Esophagus muscularis mucosa (tissue), 4 donors: ENCODE results near the gene SH3BP4.

ENCODE experiments used
- EP300 ChIP-seq: sonication (generic); formaldehyde crosslinking; IDR thresholded peaks from one replicate; pipeline ENCODE4 v1.6.1; 2017; ENCODE audit warnings: antibody characterized with exemption
- POLR2A ChIP-seq: fragments of 450-650 bp; IDR thresholded peaks from one replicate; pipeline ENCODE4 v1.6.1; 2017; ENCODE audit warnings: antibody characterized with exemption, moderate library complexity, mild to moderate bottlenecking, low read depth
- POLR2AphosphoS5 ChIP-seq, 2 donors: sonication (generic); formaldehyde crosslinking; IDR thresholded peaks; one replicate each; pipeline ENCODE4 v1.6.1; 2017; ENCODE audit warnings: antibody characterized with exemption in 2 of 2
- TF ChIP-seq, protein P1 (sequence below), 3 experiments: fragments of 200-600 bp in 2 of 3; fragments of 450-650 bp in 1 of 3; sonication (generic) in 2 of 3; IDR thresholded peaks; one replicate each; pipeline ENCODE4 v1.5.1; 2017 to 2019; ENCODE audit warnings: antibody characterized with exemption in 3 of 3, mild to moderate bottlenecking in 2 of 3, moderate library complexity in 1 of 3

DNA sequence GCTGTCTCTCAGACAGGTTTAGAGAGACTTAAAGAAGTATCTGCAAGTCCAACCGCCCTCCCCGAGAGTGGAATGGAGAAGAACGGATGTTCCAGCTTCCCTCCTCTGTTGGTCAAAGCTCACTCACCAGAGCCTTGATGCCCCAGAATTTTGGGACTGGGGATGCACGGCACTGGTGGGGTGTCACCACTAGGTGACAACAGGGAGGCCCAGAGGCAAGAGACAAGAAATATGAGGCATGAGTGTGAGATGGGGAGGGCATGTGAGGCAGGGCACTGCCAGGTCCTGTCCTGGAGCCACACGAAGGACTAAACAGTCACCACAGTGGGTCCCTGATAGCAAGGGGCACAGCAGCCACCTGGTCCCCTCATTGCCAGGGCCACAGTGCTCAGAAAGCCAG lies 35.1 kb upstream of the SH3BP4 start:
- TF ChIP-seq, protein P1, sequence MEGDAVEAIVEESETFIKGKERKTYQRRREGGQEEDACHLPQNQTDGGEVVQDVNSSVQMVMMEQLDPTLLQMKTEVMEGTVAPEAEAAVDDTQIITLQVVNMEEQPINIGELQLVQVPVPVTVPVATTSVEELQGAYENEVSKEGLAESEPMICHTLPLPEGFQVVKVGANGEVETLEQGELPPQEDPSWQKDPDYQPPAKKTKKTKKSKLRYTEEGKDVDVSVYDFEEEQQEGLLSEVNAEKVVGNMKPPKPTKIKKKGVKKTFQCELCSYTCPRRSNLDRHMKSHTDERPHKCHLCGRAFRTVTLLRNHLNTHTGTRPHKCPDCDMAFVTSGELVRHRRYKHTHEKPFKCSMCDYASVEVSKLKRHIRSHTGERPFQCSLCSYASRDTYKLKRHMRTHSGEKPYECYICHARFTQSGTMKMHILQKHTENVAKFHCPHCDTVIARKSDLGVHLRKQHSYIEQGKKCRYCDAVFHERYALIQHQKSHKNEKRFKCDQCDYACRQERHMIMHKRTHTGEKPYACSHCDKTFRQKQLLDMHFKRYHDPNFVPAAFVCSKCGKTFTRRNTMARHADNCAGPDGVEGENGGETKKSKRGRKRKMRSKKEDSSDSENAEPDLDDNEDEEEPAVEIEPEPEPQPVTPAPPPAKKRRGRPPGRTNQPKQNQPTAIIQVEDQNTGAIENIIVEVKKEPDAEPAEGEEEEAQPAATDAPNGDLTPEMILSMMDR (IDR thresholded peaks at IDR 0.05), result no peak
- TF ChIP-seq EP300, result no peak
- TF ChIP-seq POLR2AphosphoS5 (IDR thresholded peaks at IDR 0.05), result no peak
- no peak for TF ChIP-seq POLR2A
